GM18951 (cell line): Measurements from ENCODE around the gene KAT8.

ENCODE experiments used
- POLR2A ChIP-seq: IDR thresholded peaks from 4 replicates; pipeline ENCODE4 v1.6.1; 2011; ENCODE audit warnings: mild to moderate bottlenecking; ENCODE audit not compliant: insufficient read length, insufficient read depth; ENCODE audit errors: extremely low read depth
- in situ Hi-C: fragments of 300-500 bp; cut with MboI; formaldehyde crosslinking; loops from one replicate; pipeline ENCODE4 v1.12.0; 2022; ENCODE audit warnings: low sequenced_read_pairs, mixed read lengths, inconsistent platforms; ENCODE audit not compliant: unreplicated experiment

The KAT8 gene

GRCh38 chr16:31080035-31080629 is 37.3 kb upstream of the KAT8 start:
- TF ChIP-seq POLR2A: no peak
- in situ Hi-C loops: no loop called here

GRCh38 chr16:31080756-31081419 is 36.6 kb upstream of the KAT8 start:
- TF ChIP-seq POLR2A: no peak
- in situ Hi-C loops: no loop called here

- TF ChIP-seq POLR2A: no peak
These were observed 35.8 kb upstream of the KAT8 start for GRCh38 chr16:31081428-31082351.

GRCh38 chr16:31082368-31083045 is 35.0 kb upstream of the KAT8 start:
- in situ Hi-C loops: no loop called here
- TF ChIP-seq POLR2A: no peak

More at GRCh38 chr16:31081428-31082351, 35.8 kb upstream of the KAT8 start:
- in situ Hi-C loops: no loop called here

GRCh38 chr16:31083081-31083480 is 34.4 kb upstream of the KAT8 start:
- no peak for TF ChIP-seq POLR2A
- in situ Hi-C loops: no loop called here

- in situ Hi-C loops: no loop called here
- TF ChIP-seq POLR2A: no peak
These were observed 33.9 kb upstream of the KAT8 start for GRCh38 chr16:31083556-31083955.

GRCh38 chr16:31083981-31084380 is 33.5 kb upstream of the KAT8 start:
- in situ Hi-C loops: no loop called here
- no peak for TF ChIP-seq POLR2A

GRCh38 chr16:31084584-31085302 is 32.7 kb upstream of the KAT8 start:
- in situ Hi-C loops: no loop called here
- TF ChIP-seq POLR2A: no peak

- no peak for TF ChIP-seq POLR2A
- in situ Hi-C loops: no loop called here
These were observed 32.1 kb upstream of the KAT8 start for GRCh38 chr16:31085411-31085810.

- no peak for TF ChIP-seq POLR2A
- in situ Hi-C loops: no loop called here
These were observed 31.4 kb upstream of the KAT8 start for GRCh38 chr16:31085873-31086628.

GRCh38 chr16:31086629-31086906 is 30.9 kb upstream of the KAT8 start:
- in situ Hi-C loops: no loop called here
- TF ChIP-seq POLR2A: no peak

GRCh38 chr16:31087481-31087880 is 30.0 kb upstream of the KAT8 start:
- no peak for TF ChIP-seq POLR2A
- in situ Hi-C loops: no loop called here
